Measurements from ENCODE around the gene ADAM12. TPM values are rescaled to one million over a fixed set of nuclear protein-coding genes. Genes with fewer than 3 reads are reported as not detected.

The ADAM12 gene
- polyA plus RNA-seq, 4 donors, result 0.45 to 0.87 TPM; not detected in 2

GRCh38 chr10:126068322-126068721, 320.0 kb downstream of the ADAM12 start:
- H3K9me3 ChIP-seq (ENCODE audit: control insufficient read depth in 2 of 2, insufficient read depth in 1 of 2, low read depth in 1 of 2, low read length in 1 of 2), result no peaks in the 10 kb centered on the region
- no peaks in the 10 kb centered on the region for H3K36me3 ChIP-seq (ENCODE audit: control insufficient read depth in 3 of 3, insufficient read depth in 2 of 3, low read depth in 1 of 3, low read length in 3 of 3)
- no peak for FAIRE-seq
- no peaks in the 10 kb centered on the region for H3K4me1 ChIP-seq (ENCODE audit: control insufficient read depth in 3 of 3, insufficient read depth in 2 of 3, low read depth in 1 of 3, low read length in 2 of 3)
- DNase-seq, result no peak
- no peaks in the 10 kb centered on the region for H3K27me3 ChIP-seq (ENCODE audit: control insufficient read depth in 3 of 3, insufficient read depth in 3 of 3, low read length in 3 of 3)
- 21 to 67% (median 43%) methylated on average over 2 of the region's 2 CpGs for WGBS, 3 donors
- H3K27ac ChIP-seq (ENCODE audit: low read depth in 1 of 3, low read length in 2 of 3), result no peak overlapping the region
- H3K4me3 ChIP-seq (ENCODE audit: low read depth in 1 of 3, low read length in 3 of 3), result no peak overlapping the region

GRCh38 chr10:126066456-126066855, 321.8 kb downstream of the ADAM12 start:
- WGBS, 3 donors, result 71 to 89% (median 77%) methylated on average over 10 of the region's 10 CpGs
- no peaks in the 10 kb centered on the region for H3K4me1 ChIP-seq (ENCODE audit: control insufficient read depth in 3 of 3, insufficient read depth in 2 of 3, low read depth in 1 of 3, low read length in 2 of 3)
- H3K27ac ChIP-seq (ENCODE audit: low read depth in 1 of 3, low read length in 2 of 3), result no peak overlapping the region
- peaks cover 0 to 3% of the 10 kb centered on the region in 2 donors for H3K9me3 ChIP-seq (ENCODE audit: control insufficient read depth in 2 of 2, insufficient read depth in 1 of 2, low read depth in 1 of 2, low read length in 1 of 2)
- FAIRE-seq (no peak), DNase-seq (no peak)
- H3K4me3 ChIP-seq (ENCODE audit: low read depth in 1 of 3, low read length in 3 of 3), result no peak overlapping the region
- H3K36me3 ChIP-seq (ENCODE audit: control insufficient read depth in 3 of 3, insufficient read depth in 2 of 3, low read depth in 1 of 3, low read length in 3 of 3), result no peaks in the 10 kb centered on the region
- H3K27me3 ChIP-seq (ENCODE audit: control insufficient read depth in 3 of 3, insufficient read depth in 3 of 3, low read length in 3 of 3), result no peaks in the 10 kb centered on the region

- FAIRE-seq (no peak), DNase-seq (no peak)
- Histone ChIP-seq H3K9me3 (ENCODE audit: control insufficient read depth in 2 of 2, insufficient read depth in 1 of 2, low read depth in 1 of 2, low read length in 1 of 2) (peaks cover 0 to 3% of the 10 kb centered on the region in 2 donors), H3K4me1 (ENCODE audit: control insufficient read depth in 3 of 3, insufficient read depth in 2 of 3, low read depth in 1 of 3, low read length in 2 of 3) (no peaks in the 10 kb centered on the region), H3K36me3 (ENCODE audit: control insufficient read depth in 3 of 3, insufficient read depth in 2 of 3, low read depth in 1 of 3, low read length in 3 of 3) (no peaks in the 10 kb centered on the region), H3K27ac (ENCODE audit: low read depth in 1 of 3, low read length in 2 of 3) (no peak overlapping the region), H3K27me3 (ENCODE audit: control insufficient read depth in 3 of 3, insufficient read depth in 3 of 3, low read length in 3 of 3) (no peaks in the 10 kb centered on the region), H3K4me3 (ENCODE audit: low read depth in 1 of 3, low read length in 3 of 3) (no peak overlapping the region)
- WGBS, 3 donors, result 80 to 84% (median 80%) methylated on average over 9 of the region's 9 CpGs
Observed at GRCh38 chr10:126065751-126066377, 322.4 kb downstream of the ADAM12 start.

- no peak for FAIRE-seq
- H3K36me3 ChIP-seq (ENCODE audit: control insufficient read depth in 3 of 3, insufficient read depth in 2 of 3, low read depth in 1 of 3, low read length in 3 of 3), result no peaks in the 10 kb centered on the region
- no peaks in the 10 kb centered on the region for H3K4me1 ChIP-seq (ENCODE audit: control insufficient read depth in 3 of 3, insufficient read depth in 2 of 3, low read depth in 1 of 3, low read length in 2 of 3)
- no peak overlapping the region for H3K27ac ChIP-seq (ENCODE audit: low read depth in 1 of 3, low read length in 2 of 3)
- no peak overlapping the region for H3K4me3 ChIP-seq (ENCODE audit: low read depth in 1 of 3, low read length in 3 of 3)
- no peak for DNase-seq
- WGBS, 3 donors, result 85 to 94% (median 91%) methylated on average over 16 of the region's 16 CpGs
- H3K9me3 ChIP-seq (ENCODE audit: control insufficient read depth in 2 of 2, insufficient read depth in 1 of 2, low read depth in 1 of 2, low read length in 1 of 2), result peaks cover 0 to 3% of the 10 kb centered on the region in 2 donors
- no peaks in the 10 kb centered on the region for H3K27me3 ChIP-seq (ENCODE audit: control insufficient read depth in 3 of 3, insufficient read depth in 3 of 3, low read length in 3 of 3)
Observed at GRCh38 chr10:126064512-126064911, 323.8 kb downstream of the ADAM12 start.

GRCh38 chr10:126063353-126063791, 324.9 kb downstream of the ADAM12 start:
- no peak for DNase-seq
- H3K9me3 ChIP-seq (ENCODE audit: control insufficient read depth in 2 of 2, insufficient read depth in 1 of 2, low read depth in 1 of 2, low read length in 1 of 2), result peaks cover 0 to 3% of the 10 kb centered on the region in 2 donors
- FAIRE-seq, result no peak
- H3K27ac ChIP-seq (ENCODE audit: low read depth in 1 of 3, low read length in 2 of 3), result no peak overlapping the region
- H3K27me3 ChIP-seq (ENCODE audit: control insufficient read depth in 3 of 3, insufficient read depth in 3 of 3, low read length in 3 of 3), result no peaks in the 10 kb centered on the region
- no peaks in the 10 kb centered on the region for H3K4me1 ChIP-seq (ENCODE audit: control insufficient read depth in 3 of 3, insufficient read depth in 2 of 3, low read depth in 1 of 3, low read length in 2 of 3)
- WGBS, 3 donors, result 70 to 83% (median 74%) methylated on average over 6 of the region's 6 CpGs
- no peaks in the 10 kb centered on the region for H3K36me3 ChIP-seq (ENCODE audit: control insufficient read depth in 3 of 3, insufficient read depth in 2 of 3, low read depth in 1 of 3, low read length in 3 of 3)
- no peak overlapping the region for H3K4me3 ChIP-seq (ENCODE audit: low read depth in 1 of 3, low read length in 3 of 3)

- peaks cover 0 to 3% of the 10 kb centered on the region in 2 donors for H3K9me3 ChIP-seq (ENCODE audit: control insufficient read depth in 2 of 2, insufficient read depth in 1 of 2, low read depth in 1 of 2, low read length in 1 of 2)
- 57 to 68% (median 62%) methylated on average over 11 of the region's 11 CpGs for WGBS, 3 donors
- no peak overlapping the region for H3K4me3 ChIP-seq (ENCODE audit: low read depth in 1 of 3, low read length in 3 of 3)
- no peaks in the 10 kb centered on the region for H3K36me3 ChIP-seq (ENCODE audit: control insufficient read depth in 3 of 3, insufficient read depth in 2 of 3, low read depth in 1 of 3, low read length in 3 of 3)
- H3K27ac ChIP-seq (ENCODE audit: low read depth in 1 of 3, low read length in 2 of 3), result peak overlapping the region in 1 of 3 donors; percentile 47
- no peaks in the 10 kb centered on the region for H3K4me1 ChIP-seq (ENCODE audit: control insufficient read depth in 3 of 3, insufficient read depth in 2 of 3, low read depth in 1 of 3, low read length in 2 of 3)
- DNase-seq, result peak in 1 of 2 donors; percentile 1
- no peak for FAIRE-seq
- H3K27me3 ChIP-seq (ENCODE audit: control insufficient read depth in 3 of 3, insufficient read depth in 3 of 3, low read length in 3 of 3), result peaks cover 0 to 2% (median 0%) of the 10 kb centered on the region in 3 donors
Observed at GRCh38 chr10:126062131-126063032, 325.9 kb downstream of the ADAM12 start.

GRCh38 chr10:126061526-126061925, 326.8 kb downstream of the ADAM12 start:
- H3K4me3 ChIP-seq (ENCODE audit: low read depth in 1 of 3, low read length in 3 of 3), result no peak overlapping the region
- H3K9me3 ChIP-seq (ENCODE audit: control insufficient read depth in 2 of 2, insufficient read depth in 1 of 2, low read depth in 1 of 2, low read length in 1 of 2), result peaks cover 0 to 3% of the 10 kb centered on the region in 2 donors
- no peak overlapping the region for H3K27ac ChIP-seq (ENCODE audit: low read depth in 1 of 3, low read length in 2 of 3)
- 43 to 86% (median 52%) methylated on average over 3 of the region's 3 CpGs for WGBS, 3 donors
- H3K27me3 ChIP-seq (ENCODE audit: control insufficient read depth in 3 of 3, insufficient read depth in 3 of 3, low read length in 3 of 3), result peaks cover 0 to 2% (median 0%) of the 10 kb centered on the region in 3 donors
- no peaks in the 10 kb centered on the region for H3K4me1 ChIP-seq (ENCODE audit: control insufficient read depth in 3 of 3, insufficient read depth in 2 of 3, low read depth in 1 of 3, low read length in 2 of 3)
- H3K36me3 ChIP-seq (ENCODE audit: control insufficient read depth in 3 of 3, insufficient read depth in 2 of 3, low read depth in 1 of 3, low read length in 3 of 3), result no peaks in the 10 kb centered on the region
- FAIRE-seq (no peak), DNase-seq (no peak)

- peaks cover 0 to 3% of the 10 kb centered on the region in 2 donors for H3K9me3 ChIP-seq (ENCODE audit: control insufficient read depth in 2 of 2, insufficient read depth in 1 of 2, low read depth in 1 of 2, low read length in 1 of 2)
- no peak overlapping the region for H3K4me3 ChIP-seq (ENCODE audit: low read depth in 1 of 3, low read length in 3 of 3)
- H3K27ac ChIP-seq (ENCODE audit: low read depth in 1 of 3, low read length in 2 of 3), result no peak overlapping the region
- DNase-seq (no peak), FAIRE-seq (no peak)
- no peaks in the 10 kb centered on the region for H3K36me3 ChIP-seq (ENCODE audit: control insufficient read depth in 3 of 3, insufficient read depth in 2 of 3, low read depth in 1 of 3, low read length in 3 of 3)
- 64 to 83% (median 81%) methylated on average over 11 of the region's 11 CpGs for WGBS, 3 donors
- no peaks in the 10 kb centered on the region for H3K4me1 ChIP-seq (ENCODE audit: control insufficient read depth in 3 of 3, insufficient read depth in 2 of 3, low read depth in 1 of 3, low read length in 2 of 3)
- peaks cover 0 to 2% (median 0%) of the 10 kb centered on the region in 3 donors for H3K27me3 ChIP-seq (ENCODE audit: control insufficient read depth in 3 of 3, insufficient read depth in 3 of 3, low read length in 3 of 3)
Observed at GRCh38 chr10:126060261-126060931, 327.9 kb downstream of the ADAM12 start.
